Tibial artery (tissue), 4 donors: ENCODE measurements around the gene PERM1.
A peak's percentile ranks its signal among the peaks of the same experiment; 100 is the strongest.

ENCODE experiments used
- DNase-seq, 2 donors: peaks; one replicate each; pipeline ENCODE4 v3.0.0-alpha.2; 2019
- H3K27ac ChIP-seq, 2 donors: fragments of 200-600 bp; sonication (generic) in 1 of 2; 1 replicate in 1 of 2; 2 replicates in 1 of 2; pipeline ENCODE4 v1.5.1; 2018 to 2019; ENCODE audit warnings: mild to moderate bottlenecking in 1 of 2
- H3K27me3 ChIP-seq, 2 donors: fragments of 200-600 bp; sonication (generic) in 1 of 2; one replicate each; pipeline versions ENCODE4 v1.5.1 to v1.6.0; 2016 to 2019
- H3K36me3 ChIP-seq, 3 donors: fragments of 200-600 bp; sonication (generic) in 2 of 3; one replicate each; pipeline ENCODE4 v1.5.1; 2016 to 2019; ENCODE audit warnings: mild to moderate bottlenecking in 2 of 3
- H3K4me1 ChIP-seq, 4 donors: fragments of 200-600 bp; sonication (generic) in 2 of 4; 1 replicate in 3 of 4; 2 replicates in 1 of 4; pipeline ENCODE4 v1.5.1; 2016 to 2019
- H3K4me3 ChIP-seq, 2 donors: fragments of 200-600 bp; sonication (generic) in 1 of 2; 1 replicate in 1 of 2; 2 replicates in 1 of 2; pipeline ENCODE4 v1.5.1; 2018 to 2019; ENCODE audit warnings: mild to moderate bottlenecking in 2 of 2
- H3K9me3 ChIP-seq, 3 donors: fragments of 200-600 bp; sonication (generic) in 1 of 3; one replicate each; pipeline ENCODE4 v1.5.1; 2016 to 2019
- intact Hi-C: fragments of 100-400 bp; cut with DNase I; formaldehyde crosslinking; loops from one replicate; pipeline ENCODE4 v1.15.0; 2023; ENCODE audit warnings: low total_unique reads
- TF ChIP-seq, protein P1 (sequence below), 2 experiments: fragments of 200-600 bp in 1 of 2; fragments of 450-650 bp in 1 of 2; IDR thresholded peaks; one replicate each; pipeline ENCODE4 v1.5.1; 2017 to 2019; ENCODE audit warnings: antibody characterized with exemption in 2 of 2, mild to moderate bottlenecking in 1 of 2, moderate library complexity in 1 of 2

The PERM1 gene

DNA sequence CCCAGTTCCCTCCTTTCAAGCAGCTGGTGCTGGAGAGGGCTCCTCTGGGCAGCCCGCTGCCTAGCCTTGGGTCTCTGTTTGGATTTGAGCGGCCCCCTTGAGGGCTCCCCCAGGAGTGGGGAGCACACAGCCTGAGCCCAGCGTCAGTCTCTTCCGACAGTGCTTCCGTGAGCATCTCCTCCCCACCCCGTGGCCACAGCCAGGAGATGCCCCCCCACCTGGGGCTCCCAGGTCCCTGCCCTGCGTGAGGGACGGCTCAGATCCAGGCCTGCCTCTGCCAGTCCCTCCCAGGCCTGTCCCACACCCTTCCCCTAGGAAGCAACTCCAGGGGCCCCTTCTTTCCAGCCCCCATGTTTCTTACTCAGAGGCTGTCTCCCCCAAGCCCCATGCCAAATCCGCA, 54.7 kb downstream of the PERM1 start:
- Histone ChIP-seq H3K27me3 (peaks cover 0 to 44% of the 10 kb centered on the region in 2 donors), H3K9me3 (no peaks in the 10 kb centered on the region), H3K36me3 (no peaks in the 10 kb centered on the region), H3K27ac (no peak overlapping the region), H3K4me3 (no peak overlapping the region), H3K4me1 (peaks cover 3 to 37% (median 28%) of the 10 kb centered on the region in 4 donors)
- TF ChIP-seq, protein P1, sequence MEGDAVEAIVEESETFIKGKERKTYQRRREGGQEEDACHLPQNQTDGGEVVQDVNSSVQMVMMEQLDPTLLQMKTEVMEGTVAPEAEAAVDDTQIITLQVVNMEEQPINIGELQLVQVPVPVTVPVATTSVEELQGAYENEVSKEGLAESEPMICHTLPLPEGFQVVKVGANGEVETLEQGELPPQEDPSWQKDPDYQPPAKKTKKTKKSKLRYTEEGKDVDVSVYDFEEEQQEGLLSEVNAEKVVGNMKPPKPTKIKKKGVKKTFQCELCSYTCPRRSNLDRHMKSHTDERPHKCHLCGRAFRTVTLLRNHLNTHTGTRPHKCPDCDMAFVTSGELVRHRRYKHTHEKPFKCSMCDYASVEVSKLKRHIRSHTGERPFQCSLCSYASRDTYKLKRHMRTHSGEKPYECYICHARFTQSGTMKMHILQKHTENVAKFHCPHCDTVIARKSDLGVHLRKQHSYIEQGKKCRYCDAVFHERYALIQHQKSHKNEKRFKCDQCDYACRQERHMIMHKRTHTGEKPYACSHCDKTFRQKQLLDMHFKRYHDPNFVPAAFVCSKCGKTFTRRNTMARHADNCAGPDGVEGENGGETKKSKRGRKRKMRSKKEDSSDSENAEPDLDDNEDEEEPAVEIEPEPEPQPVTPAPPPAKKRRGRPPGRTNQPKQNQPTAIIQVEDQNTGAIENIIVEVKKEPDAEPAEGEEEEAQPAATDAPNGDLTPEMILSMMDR (IDR thresholded peaks at IDR 0.05): no peak
- intact Hi-C loops: no loop called here
- no peak for DNase-seq

DNA sequence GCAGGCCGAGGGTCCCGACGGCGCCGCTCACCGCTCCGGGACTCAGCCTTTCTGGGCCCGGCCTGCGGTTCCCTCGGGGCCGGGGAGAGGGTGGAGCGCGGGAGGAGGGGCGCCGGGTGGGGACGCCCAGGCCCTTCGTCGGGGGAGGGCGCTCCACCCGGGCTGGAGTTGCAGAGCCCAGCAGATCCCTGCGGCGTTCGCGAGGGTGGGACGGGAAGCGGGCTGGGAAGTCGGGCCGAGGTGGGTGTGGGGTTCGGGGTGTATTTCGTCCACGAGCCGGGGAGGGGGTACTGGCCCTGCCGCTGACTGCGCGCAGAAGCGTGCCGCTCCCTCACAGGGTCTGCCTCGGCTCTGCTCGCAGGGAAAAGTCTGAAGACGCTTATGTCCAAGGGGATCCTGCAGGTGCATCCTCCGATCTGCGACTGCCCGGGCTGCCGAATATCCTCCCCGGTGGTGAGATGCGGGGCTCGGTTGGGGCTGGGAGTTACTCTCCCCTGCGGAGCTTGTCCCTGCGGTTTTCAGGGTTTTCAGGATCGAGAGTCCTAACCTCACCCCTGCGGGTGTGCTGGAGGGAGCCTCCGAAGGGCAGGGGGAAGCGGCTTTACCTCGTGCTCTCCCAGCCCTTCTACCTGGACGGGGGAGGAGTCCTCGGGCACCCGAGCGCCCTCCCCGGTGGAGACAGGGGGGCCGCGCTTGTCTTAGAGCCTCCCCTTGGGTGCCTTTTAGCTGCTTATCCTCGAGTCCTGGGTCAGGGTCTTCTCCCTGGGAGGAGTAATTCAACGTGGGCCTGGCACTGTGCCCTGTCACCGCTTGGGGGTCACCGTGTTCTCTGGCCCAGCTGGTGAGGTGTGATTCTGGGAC, 56.1 kb downstream of the PERM1 start:
- H3K9me3 ChIP-seq: no peaks in the 10 kb centered on the region
- peak in 1 of 2 donors; percentile 51 for DNase-seq
- no peaks in the 10 kb centered on the region for H3K36me3 ChIP-seq
- peaks cover 3 to 51% (median 38%) of the 10 kb centered on the region in 4 donors for H3K4me1 ChIP-seq
- H3K27ac ChIP-seq: peak overlapping the region in 1 of 2 donors; percentile 50
- H3K27me3 ChIP-seq: peaks cover 0 to 44% of the 10 kb centered on the region in 2 donors
- H3K4me3 ChIP-seq: peak overlapping the region; percentile 50 to 66
- intact Hi-C loops: no loop called here
- TF ChIP-seq, protein P1 (IDR thresholded peaks at IDR 0.05): no peak
